GM23248 (cell line): ENCODE results near the gene DNAJC8.

Source experiments
- EZH2 ChIP-seq: fragments of 200-600 bp; sonication (generic); IDR thresholded peaks from 2 replicates; pipeline ENCODE4 v1.6.1; 2018; ENCODE audit warnings: antibody characterized with exemption, mild to moderate bottlenecking; ENCODE audit not compliant: insufficient read depth, poor library complexity, severe bottlenecking
- EZH2phosphoT487 ChIP-seq: fragments of 200-600 bp; sonication (generic); IDR thresholded peaks from 2 replicates; pipeline ENCODE4 v1.6.1; 2018; ENCODE audit warnings: antibody characterized with exemption, moderate library complexity, mild to moderate bottlenecking, low read depth; ENCODE audit not compliant: insufficient read depth

DNA sequence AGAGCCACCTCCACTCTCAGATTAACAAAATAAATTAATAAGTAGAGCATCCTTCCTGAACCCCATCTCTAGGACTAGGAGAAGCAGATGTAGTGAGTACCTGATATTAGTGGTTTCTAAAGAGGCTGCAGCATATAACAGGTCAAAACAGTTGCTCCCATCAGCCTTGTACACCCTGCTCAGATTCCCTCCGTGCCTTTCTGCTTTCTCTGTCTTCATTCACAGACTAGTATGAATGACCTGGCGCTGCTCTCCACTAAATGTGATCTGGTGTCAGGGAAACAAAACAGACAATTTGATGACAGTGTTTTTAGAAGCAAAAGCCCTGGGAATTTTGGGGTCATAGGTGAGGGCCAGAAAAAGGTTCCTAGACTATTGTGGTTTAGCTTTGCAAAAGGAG is 34.8 kb upstream of the DNAJC8 start:
- TF ChIP-seq EZH2phosphoT487 (no peak), EZH2 (no peak)
